GM18517 (cell line): Measurements from ENCODE around the gene TMEM250.

ENCODE experiments used
- ATAC-seq: cut with Tn5 transposase; IDR thresholded peaks from one replicate; pipeline ENCODE4 v1.9.1; 2021; ENCODE audit warnings: mild to moderate bottlenecking, moderate library complexity; ENCODE audit not compliant: unreplicated experiment

TMEM250 gene

DNA sequence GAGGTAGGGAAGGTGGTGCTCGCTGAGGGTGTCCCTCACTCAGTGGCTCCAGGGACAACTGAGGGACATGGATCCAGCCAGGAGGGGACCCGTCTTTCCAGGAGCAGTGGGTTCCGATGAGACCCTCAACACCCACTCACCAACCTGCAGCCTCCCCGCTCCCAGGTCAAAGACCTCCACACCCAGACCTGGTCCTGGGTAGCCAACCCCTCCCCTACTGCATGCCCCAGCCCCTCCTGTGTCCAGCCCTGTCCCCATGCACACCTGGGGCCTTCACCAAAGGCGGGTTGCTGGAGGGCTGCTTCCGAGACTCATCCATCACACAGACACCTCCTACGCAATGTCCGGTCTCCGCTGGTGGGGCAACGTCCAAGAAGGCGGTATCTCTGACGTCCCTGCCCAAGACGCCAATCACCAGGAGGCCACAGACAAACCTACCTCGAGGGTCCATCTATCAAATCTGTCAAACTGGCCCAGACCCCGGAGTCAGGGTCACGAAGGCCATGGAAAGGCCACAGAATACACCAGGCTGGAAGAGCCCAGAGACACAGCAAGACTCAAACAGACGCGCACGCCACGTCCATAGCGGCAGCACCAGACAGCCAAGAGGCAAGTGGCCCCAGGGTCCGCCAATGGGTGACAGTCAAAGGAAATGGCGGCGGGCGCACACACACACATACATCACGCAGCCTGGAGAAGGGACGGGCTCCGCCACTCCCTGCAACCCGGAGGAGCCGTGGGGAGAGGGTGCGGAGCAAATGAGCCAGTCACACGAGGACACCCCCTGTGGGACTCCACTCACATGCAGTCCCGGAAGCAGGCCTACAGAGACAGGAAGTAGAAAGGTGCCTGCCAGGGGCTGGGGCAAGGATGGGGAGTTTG lies 34.4 kb downstream of the TMEM250 start:
- ATAC-seq = no peak

GRCh38 chr9:136083558-136084062 lies 35.1 kb downstream of the TMEM250 start:
- no peak for ATAC-seq

GRCh38 chr9:136082496-136083361 lies 35.9 kb downstream of the TMEM250 start:
- no peak for ATAC-seq

DNA sequence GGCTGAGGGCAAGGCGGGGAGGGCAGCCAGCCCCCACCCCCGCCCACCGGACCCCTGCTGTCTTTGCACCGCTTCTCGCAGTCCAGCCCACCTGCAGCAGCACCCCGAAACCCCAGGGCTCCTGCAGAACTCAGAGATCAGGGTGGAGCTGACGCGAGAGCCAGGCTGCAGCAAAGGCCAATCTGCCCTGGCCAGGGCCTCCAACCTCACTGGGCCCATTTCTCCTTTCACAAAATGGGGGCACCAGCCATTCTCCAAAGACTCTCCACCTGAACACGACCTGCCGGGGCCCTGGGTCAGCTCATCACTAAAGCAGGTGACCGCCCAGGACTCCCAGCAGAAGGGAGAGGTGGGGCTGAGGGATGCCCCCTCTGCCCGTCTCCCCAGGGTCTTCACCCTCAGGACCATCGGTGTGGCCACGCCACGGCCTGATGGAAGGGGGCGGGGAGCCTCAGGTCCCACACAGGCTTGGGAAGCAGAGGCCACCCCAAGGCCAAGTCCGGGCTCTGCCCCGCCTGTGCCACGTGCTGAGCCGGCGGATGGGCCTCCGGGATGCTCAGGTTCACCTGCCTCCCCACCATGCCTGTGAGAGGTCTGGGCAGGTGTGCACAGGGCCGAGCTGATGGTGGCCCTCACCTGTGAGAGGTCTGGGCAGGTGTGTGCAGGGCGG lies 36.7 kb downstream of the TMEM250 start:
- ATAC-seq = no peak

- no peak for ATAC-seq
Measured at GRCh38 chr9:136081113-136081825, 37.4 kb downstream of the TMEM250 start.

GRCh38 chr9:136080716-136081112 lies 38.0 kb downstream of the TMEM250 start:
- ATAC-seq = no peak

DNA sequence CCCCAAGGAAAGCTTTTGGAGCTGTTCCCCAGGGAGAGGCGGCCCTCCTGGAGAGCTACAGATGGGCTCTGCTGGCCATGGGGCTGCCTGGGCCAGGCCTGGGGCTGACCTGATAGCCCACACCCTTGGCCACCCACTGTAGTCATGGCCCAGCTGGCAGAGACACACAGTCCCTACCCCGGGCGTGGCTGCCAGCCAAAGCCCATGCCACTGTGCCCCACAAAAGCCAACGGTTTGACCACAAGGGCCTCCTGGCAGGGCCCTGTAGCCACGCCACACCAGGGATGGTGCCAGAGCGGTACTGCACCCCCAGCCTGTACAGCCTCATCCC lies 38.8 kb downstream of the TMEM250 start:
- ATAC-seq = no peak

GRCh38 chr9:136079211-136079915 lies 39.3 kb downstream of the TMEM250 start:
- no peak for ATAC-seq

DNA sequence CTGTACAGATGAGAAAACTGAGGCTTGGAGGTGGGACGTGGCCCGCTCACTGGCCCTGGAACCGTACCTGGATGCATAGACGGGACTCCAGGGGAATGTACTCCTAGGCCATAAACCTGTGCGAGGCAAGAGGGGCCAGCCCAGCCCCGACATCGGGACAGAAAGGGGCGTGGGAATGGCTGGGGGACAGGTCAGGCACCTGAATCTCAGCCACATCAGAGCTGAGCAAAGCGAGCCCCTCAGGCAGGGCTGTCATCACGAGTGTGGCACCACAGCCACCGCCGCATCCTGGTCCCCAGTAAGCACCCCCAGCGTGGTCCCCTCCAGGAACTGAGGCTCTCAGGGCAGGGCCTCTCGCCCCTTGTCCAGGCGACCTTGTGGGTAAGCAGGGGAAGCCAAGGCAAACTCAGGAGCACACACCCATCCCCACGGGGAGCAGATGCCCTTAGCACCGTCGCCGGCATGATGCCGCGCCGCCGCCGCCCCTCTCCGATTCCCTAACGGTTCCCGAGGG lies 40.1 kb downstream of the TMEM250 start:
- no peak for ATAC-seq

- ATAC-seq = no peak
Measured at GRCh38 chr9:136078024-136078423, 40.7 kb downstream of the TMEM250 start.

DNA sequence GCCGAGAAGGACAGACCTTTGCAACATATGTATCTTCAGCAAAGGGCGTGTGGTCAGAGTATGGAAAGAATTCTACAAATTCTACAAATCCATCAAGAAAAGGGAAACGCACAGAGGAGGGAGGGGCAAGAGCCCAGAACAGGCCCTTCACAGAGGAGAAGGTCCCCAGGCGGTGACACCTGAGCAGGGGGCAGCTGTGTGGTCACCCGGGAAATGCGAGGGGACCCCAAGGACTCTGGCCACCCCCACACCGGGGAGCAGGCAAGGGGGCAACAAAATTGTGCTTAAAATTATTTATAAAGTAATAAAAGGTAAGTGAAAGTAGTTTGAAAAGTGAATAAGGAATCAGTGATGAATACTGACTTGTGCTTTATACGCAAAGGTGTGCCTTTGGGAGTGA lies 41.2 kb downstream of the TMEM250 start:
- no peak for ATAC-seq

GRCh38 chr9:136075881-136076678 lies 42.6 kb downstream of the TMEM250 start:
- no peak for ATAC-seq

GRCh38 chr9:136075134-136075841 lies 43.4 kb downstream of the TMEM250 start:
- ATAC-seq = no peak

GRCh38 chr9:136074706-136075105 lies 44.0 kb downstream of the TMEM250 start:
- no peak for ATAC-seq
